Uterus (tissue), 2 donors: ENCODE measurements around the gene SPSB2.
"Not testable (repeated sequence)": the region's sequence is repeated elsewhere in the genome, so short reads cannot be mapped to it uniquely, and the experiment has no call there.

Experiments
- POLR2A ChIP-seq, 2 donors: fragments of 450-650 bp; IDR thresholded peaks; one replicate each; pipeline ENCODE4 v1.6.1; 2016; ENCODE audit warnings: antibody characterized with exemption in 2 of 2, mild to moderate bottlenecking in 1 of 2, moderate library complexity in 1 of 2
- TF ChIP-seq, protein P1 (sequence below), 4 experiments: fragments of 200-600 bp in 2 of 4; fragments of 450-650 bp in 2 of 4; sonication (generic) in 2 of 4; IDR thresholded peaks; one replicate each; pipeline ENCODE4 v1.5.1; 2016 to 2019; ENCODE audit warnings: antibody characterized with exemption in 4 of 4, mild to moderate bottlenecking in 2 of 4, moderate library complexity in 1 of 4

DNA sequence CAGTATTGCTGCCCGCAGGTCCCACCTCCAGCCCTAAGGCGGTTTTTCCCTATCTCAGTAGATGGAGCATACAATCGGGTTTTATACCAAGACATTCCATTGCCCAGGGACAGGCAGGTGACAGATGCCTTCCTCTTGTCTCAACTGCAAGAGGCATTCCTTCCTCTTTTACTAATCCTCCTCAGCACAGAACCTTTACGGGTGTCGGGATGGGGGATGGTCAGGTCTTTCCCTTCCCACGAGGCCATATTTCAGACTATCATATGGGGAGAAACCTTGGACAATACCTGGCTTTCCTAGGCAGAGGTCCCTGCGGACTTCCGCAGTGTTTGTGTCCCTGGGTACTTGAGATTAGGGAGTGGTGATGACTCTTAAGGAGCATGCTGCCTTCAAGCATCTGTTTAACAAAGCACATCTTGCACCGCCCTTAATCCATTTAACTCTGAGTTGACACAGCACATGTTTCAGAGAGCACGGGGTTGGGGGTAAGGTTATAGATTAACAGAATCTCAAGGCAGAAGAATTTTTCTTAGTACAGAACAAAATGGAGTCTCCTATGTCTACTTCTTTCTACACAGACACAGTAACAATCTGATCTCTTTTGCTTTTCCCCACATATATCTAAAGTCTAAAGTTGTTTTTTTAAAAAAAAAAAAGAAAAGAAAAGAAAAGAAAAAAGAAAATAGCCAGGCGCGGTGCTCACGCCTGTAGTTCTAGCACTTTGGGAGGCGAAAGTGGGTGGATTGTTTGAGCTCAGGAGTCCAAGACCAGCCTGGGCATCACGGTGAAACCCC is 13.3 kb upstream of the SPSB2 start:
- TF ChIP-seq, protein P1, sequence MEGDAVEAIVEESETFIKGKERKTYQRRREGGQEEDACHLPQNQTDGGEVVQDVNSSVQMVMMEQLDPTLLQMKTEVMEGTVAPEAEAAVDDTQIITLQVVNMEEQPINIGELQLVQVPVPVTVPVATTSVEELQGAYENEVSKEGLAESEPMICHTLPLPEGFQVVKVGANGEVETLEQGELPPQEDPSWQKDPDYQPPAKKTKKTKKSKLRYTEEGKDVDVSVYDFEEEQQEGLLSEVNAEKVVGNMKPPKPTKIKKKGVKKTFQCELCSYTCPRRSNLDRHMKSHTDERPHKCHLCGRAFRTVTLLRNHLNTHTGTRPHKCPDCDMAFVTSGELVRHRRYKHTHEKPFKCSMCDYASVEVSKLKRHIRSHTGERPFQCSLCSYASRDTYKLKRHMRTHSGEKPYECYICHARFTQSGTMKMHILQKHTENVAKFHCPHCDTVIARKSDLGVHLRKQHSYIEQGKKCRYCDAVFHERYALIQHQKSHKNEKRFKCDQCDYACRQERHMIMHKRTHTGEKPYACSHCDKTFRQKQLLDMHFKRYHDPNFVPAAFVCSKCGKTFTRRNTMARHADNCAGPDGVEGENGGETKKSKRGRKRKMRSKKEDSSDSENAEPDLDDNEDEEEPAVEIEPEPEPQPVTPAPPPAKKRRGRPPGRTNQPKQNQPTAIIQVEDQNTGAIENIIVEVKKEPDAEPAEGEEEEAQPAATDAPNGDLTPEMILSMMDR (IDR thresholded peaks at IDR 0.05), result not testable (repeated sequence)
- TF ChIP-seq POLR2A (IDR thresholded peaks at IDR 0.05), result not testable (repeated sequence)
